IMR-90 (cell line): Measurements from ENCODE around the gene BCL7A. TPM values are rescaled to one million over a fixed set of nuclear protein-coding genes. Genes with fewer than 3 reads are reported as not detected.
A peak's percentile ranks its signal among the peaks of the same experiment; 100 is the strongest.

Experiments used
- ATAC-seq: fragments of 200-7000 bp; cut with Tn5 transposase; 2 replicates; pipeline ENCODE4 v1.9.1; 2020; ENCODE audit warnings: low read depth, mild to moderate bottlenecking, moderate library complexity
- BruUV-seq: library from RNA; stranded (reverse); fragments of 400-500 nt; replicated peaks from 2 replicates; lab custom pipeline; 2021; lab: Mats Ljungman, UMichigan
- CTCF ChIA-PET: fragments of 300-600 bp; formaldehyde crosslinking; extraction: SDS; loops from one replicate; lab custom pipeline; 2021; ENCODE audit warnings: antibody characterized with exemption; lab: Yijun Ruan, JAX
- POLR2A ChIA-PET: fragments of 300-600 bp; sonication (Branson Sonifier 250); formaldehyde crosslinking; loops from one replicate; lab custom pipeline; 2022; ENCODE audit warnings: antibody characterized with exemption; ENCODE audit not compliant: unreplicated experiment; lab: Charles Lee
- DNase-seq: peaks from one replicate; pipeline ENCODE4 v3.0.0; 2013
- H2AFZ ChIP-seq: replicated peaks from 2 replicates; pipeline ENCODE3; 2013; ENCODE audit warnings: low read length, mild to moderate bottlenecking; ENCODE audit not compliant: poor library complexity
- H2AK5ac ChIP-seq: 2 replicates; pipeline ENCODE4 v1.6.1; 2013; ENCODE audit warnings: low read depth, low read length, inconsistent platforms
- H2AK9ac ChIP-seq: replicated peaks from 2 replicates; pipeline ENCODE3; 2013; ENCODE audit warnings: mild to moderate bottlenecking, low read depth, low read length, moderate library complexity; ENCODE audit not compliant: poor library complexity
- H2BK120ac ChIP-seq: 2 replicates; pipeline ENCODE4 v1.6.1; 2013; ENCODE audit warnings: low read depth, low read length, inconsistent platforms
- H2BK15ac ChIP-seq: 3 replicates; pipeline ENCODE4 v1.6.1; 2013; ENCODE audit warnings: low read depth, low read length, inconsistent platforms
- H2BK20ac ChIP-seq: 2 replicates; pipeline ENCODE4 v1.6.1; 2013; ENCODE audit warnings: low read depth, mild to moderate bottlenecking, inconsistent platforms, low read length, moderate library complexity
- H2BK5ac ChIP-seq: 2 replicates; pipeline ENCODE4 v1.6.1; 2013; ENCODE audit warnings: mild to moderate bottlenecking, low read depth, low read length, inconsistent platforms; ENCODE audit not compliant: poor library complexity, severe bottlenecking
- H3K14ac ChIP-seq: replicated peaks from 2 replicates; pipeline ENCODE4 v1.6.1; 2013; ENCODE audit warnings: low read depth, low read length, inconsistent platforms
- H3K18ac ChIP-seq: 2 replicates; pipeline ENCODE4 v1.6.1; 2013; ENCODE audit warnings: low read depth, low read length, control low read depth
- H3K23ac ChIP-seq: 2 replicates; pipeline ENCODE4 v1.6.1; 2013; ENCODE audit warnings: low read depth, low read length, inconsistent platforms
- H3K27ac ChIP-seq: 2 replicates; pipeline ENCODE4 v1.5.1; 2013; ENCODE audit warnings: mild to moderate bottlenecking, control low read depth, low read length; ENCODE audit not compliant: insufficient read depth
- H3K27me3 ChIP-seq: 2 replicates; pipeline ENCODE4 v1.6.1; 2013; ENCODE audit warnings: low read length; ENCODE audit not compliant: control insufficient read depth, insufficient read depth
- H3K36me3 ChIP-seq: 2 replicates; pipeline ENCODE4 v1.6.1; 2013; ENCODE audit warnings: low read length, mixed read lengths; ENCODE audit not compliant: control insufficient read depth, insufficient read depth
- H3K4ac ChIP-seq: 2 replicates; pipeline ENCODE4 v1.6.1; 2013; ENCODE audit warnings: low read depth, low read length, inconsistent platforms
- H3K4me1 ChIP-seq: 2 replicates; pipeline ENCODE4 v1.6.1; 2013; ENCODE audit warnings: low read length, mixed read lengths; ENCODE audit not compliant: control insufficient read depth, insufficient read depth
- H3K4me2 ChIP-seq: 2 replicates; pipeline ENCODE4 v1.6.1; 2013; ENCODE audit warnings: low read depth, mild to moderate bottlenecking, control low read depth, low read length, moderate library complexity
- H3K4me3 ChIP-seq: 2 replicates; pipeline ENCODE4 v1.5.1; 2013; ENCODE audit warnings: low read depth, mild to moderate bottlenecking, control low read depth, low read length, moderate library complexity; ENCODE audit not compliant: insufficient read depth
- H3K56ac ChIP-seq: 2 replicates; pipeline ENCODE4 v1.6.1; 2013; ENCODE audit warnings: low read length, inconsistent platforms; ENCODE audit not compliant: insufficient read depth; ENCODE audit errors: extremely low read depth
- H3K79me1 ChIP-seq, 2 experiments: 2 replicates each; pipeline ENCODE4 v1.6.1; 2013; ENCODE audit warnings: low read length in 2 of 2, inconsistent platforms in 1 of 2, low read depth in 1 of 2
- H3K9ac ChIP-seq: 2 replicates; pipeline ENCODE4 v1.6.1; 2013; ENCODE audit warnings: low read depth, low read length, control low read depth
- H3K9me1 ChIP-seq: 2 replicates; pipeline ENCODE4 v1.6.1; 2013; ENCODE audit warnings: low read length, inconsistent platforms; ENCODE audit not compliant: insufficient read depth
- H3K9me3 ChIP-seq: 2 replicates; pipeline ENCODE4 v1.6.1; 2013; ENCODE audit warnings: low read length; ENCODE audit not compliant: control insufficient read depth, insufficient read depth
- H4K20me1 ChIP-seq: 2 replicates; pipeline ENCODE4 v1.6.1; 2013; ENCODE audit warnings: low read length, inconsistent platforms; ENCODE audit not compliant: insufficient read depth
- H4K5ac ChIP-seq: 2 replicates; pipeline ENCODE4 v1.6.1; 2013; ENCODE audit warnings: mild to moderate bottlenecking, low read depth, low read length, control low read depth
- H4K8ac ChIP-seq, 2 experiments: 2 replicates each; pipeline ENCODE4 v1.6.1; 2013; ENCODE audit warnings: low read depth in 2 of 2, low read length in 2 of 2, control low read depth in 1 of 2, inconsistent platforms in 1 of 2
- H4K91ac ChIP-seq: 2 replicates; pipeline ENCODE4 v1.6.1; 2013; ENCODE audit warnings: low read depth, low read length, inconsistent platforms; ENCODE audit not compliant: insufficient read depth
- BHLHE40 ChIP-seq: fragments of 150-350 bp; IDR thresholded peaks from 2 replicates; pipeline ENCODE4 v1.6.1; 2016; ENCODE audit warnings: mild to moderate bottlenecking, low read depth, low read length
- MAZ ChIP-seq: IDR thresholded peaks from 2 replicates; pipeline ENCODE4 v1.6.1; 2012; ENCODE audit warnings: low read depth, mild to moderate bottlenecking, low read length, improper control_type of control experiment, moderate library complexity, borderline replicate concordance
- MXI1 ChIP-seq: IDR thresholded peaks from 2 replicates; pipeline ENCODE4 v1.6.1; 2012; ENCODE audit warnings: low read depth, mild to moderate bottlenecking, low read length, moderate library complexity, borderline replicate concordance
- NFE2L2 ChIP-seq: fragments of 150-350 bp; IDR thresholded peaks from 2 replicates; pipeline ENCODE4 v1.6.1; 2016; ENCODE audit warnings: low read depth, mild to moderate bottlenecking, low read length
- whole genome bisulfite sequencing, 2 experiments: methylation state at CpG; one replicate each; pipeline versions ENCODE4 v1.1.5 to v1.1.7; 2013; ENCODE audit warnings: missing lambda C conversion rate in 2 of 2; ENCODE audit not compliant: insufficient read length in 1 of 2; ENCODE audit errors: extremely low coverage in 2 of 2; 5-methylcytosine and 5-hydroxymethylcytosine counted together
- dilution Hi-C: fragments of 300-500 bp; cut with HindIII; formaldehyde crosslinking; loops from one replicate; pipeline ENCODE4 v1.14.3; 2018; ENCODE audit warnings: low sequenced_read_pairs; ENCODE audit not compliant: unreplicated experiment
- in situ Hi-C: fragments of 300-500 bp; cut with MboI; formaldehyde crosslinking; loops from 3 replicates; pipeline ENCODE4 v1.14.3; 2019; ENCODE audit warnings: low sequenced_read_pairs, inconsistent platforms, mixed read lengths
- intact Hi-C: fragments of 100-400 bp; cut with micrococcal nuclease; formaldehyde crosslinking; loops from 2 replicates; pipeline ENCODE4 v1.10.0; 2022
- polyA plus RNA-seq, 3 experiments: library from polyadenylated mRNA; depleted of rRNA; stranded (reverse); fragments of >200 nt; gene quantifications; 2 replicates each; pipeline ENCODE4 v1.2.3, GENCODE V29; 2012; ENCODE audit warnings: low replicate concordance in 1 of 3
- total RNA-seq: library from RNA; depleted of rRNA; stranded (reverse); fragments of >200 nt; gene quantifications from 2 replicates; pipeline ENCODE4 v1.2.3, GENCODE V29; 2012

The BCL7A gene
- total and polyA plus RNA-seq, 2 of the 4 experiments (the other 2 are of a cell fraction): 5.6 to 7.9 TPM

GRCh38 chr12:122073815-122074214, 52.1 kb downstream of the BCL7A start:
- POLR2A ChIA-PET: no interaction called here
- Histone ChIP-seq H3K9me3 (no peaks in the 10 kb centered on the region), H2BK15ac (no peak overlapping the region), H3K27me3 (peaks cover 4% of the 10 kb centered on the region; the same call in 1 of the 2 replicates), H3K56ac (no peak overlapping the region), H2BK20ac (0 out of 2 replicates have a peak overlapping the region, but pooled peaks have one; percentile 3), H2BK120ac (no peak overlapping the region), H3K23ac (no peak overlapping the region), H3K4ac (no peak overlapping the region), H2AFZ (no peak overlapping the region), H3K4me1 (peaks cover 8% of the 10 kb centered on the region), H3K18ac (no peak overlapping the region), H4K8ac (no peak overlapping the region), H3K27ac (no peak overlapping the region), H4K5ac (no peak overlapping the region), H3K79me1 (peaks cover 0 to 4% of the 10 kb centered on the region in 2 experiments; a peak in 3 of 4 replicates), H3K4me3 (no peak overlapping the region), H3K14ac (no peak overlapping the region), H3K9me1 (no peaks in the 10 kb centered on the region), H4K91ac (no peak overlapping the region), H2BK5ac (no peak overlapping the region), H3K36me3 (no peaks in the 10 kb centered on the region), H2AK9ac (no peak overlapping the region), H4K20me1 (no peaks in the 10 kb centered on the region; the same call in 1 of the 2 replicates), H3K9ac (no peak overlapping the region), H3K4me2 (no peak overlapping the region), H2AK5ac (0 out of 2 replicates have a peak overlapping the region, but pooled peaks have one; percentile 31)
- in situ Hi-C loops (no loop called here), dilution Hi-C loops (no loop called here), intact Hi-C loops (no loop called here)
- WGBS, 2 experiments: no CpG with 5 or more reads among the region's 1 CpG
- CTCF ChIA-PET: interaction anchor here (0.7 kb wide), 1 partner anchor 19 kb away, joined by 5 read pairs; no protein-coding TSS in a partner anchor
- no peak for DNase-seq
- no TSS peak for BruUV-seq
- ATAC-seq: no peak
- TF ChIP-seq MAZ (no peak), BHLHE40 (no peak), MXI1 (no peak), NFE2L2 (no peak)
